HepG2 (cell line): Measurements from ENCODE around the gene SGPP2. TPM values are rescaled to one million over a fixed set of nuclear protein-coding genes. Genes with fewer than 3 reads are reported as not detected.

Source experiments
- ATAC-seq: fragments of 200-7000 bp; cut with Tn5 transposase; 3 replicates; pipeline ENCODE4 v1.9.1; 2020; ENCODE audit warnings: mild to moderate bottlenecking, moderate library complexity
- BruUV-seq: library from RNA; stranded (reverse); fragments of 400-500 nt; replicated peaks from 2 replicates; lab custom pipeline; 2021; lab: Mats Ljungman, UMichigan
- CTCF ChIA-PET: fragments of 300-600 bp; formaldehyde crosslinking; extraction: SDS; loops from one replicate; lab custom pipeline; 2021; ENCODE audit warnings: low total read pairs, inconsistent platforms, low intra/inter-chr PET ratio; lab: Yijun Ruan, JAX
- POLR2A ChIA-PET: fragments of 350-600 bp; sonication (Branson Sonifier 250); formaldehyde crosslinking; loops from one replicate; lab custom pipeline; 2020; ENCODE audit warnings: antibody characterized with exemption, inconsistent platforms; lab: Yijun Ruan, JAX
- DNase-seq: peaks from one replicate; pipeline ENCODE4 v3.0.0-alpha.2; 2015; ENCODE audit warnings: low spot score
- FAIRE-seq: peaks from 3 replicates; lab custom pipeline; 2011; peaks lifted over from hg19 to GRCh38; lab: Jason Lieb, UNC
- H2AFZ ChIP-seq: one replicate; pipeline ENCODE4 v1.6.1; 2011; ENCODE audit warnings: low read length, inconsistent platforms
- H3K27ac ChIP-seq: fragments of 300-600 bp; 3 replicates; pipeline ENCODE4 v1.8.0; 2011; ENCODE audit warnings: mixed run types, mild to moderate bottlenecking, mixed read lengths, low read length, inconsistent platforms; ENCODE audit not compliant: insufficient read depth; ENCODE audit errors: extremely low read length
- H3K27me3 ChIP-seq, 2 experiments: fragments of 200-600 bp in 1 of 2; 2 replicates in 1 of 2; 3 replicates in 1 of 2; pipeline versions ENCODE4 v1.6.0 to v1.8.0; 2011; ENCODE audit warnings: low read length in 2 of 2, mild to moderate bottlenecking in 2 of 2, moderate library complexity in 2 of 2, inconsistent platforms in 1 of 2; ENCODE audit not compliant: insufficient read depth in 2 of 2, control insufficient read depth in 1 of 2
- H3K36me3 ChIP-seq, 2 experiments: fragments of 200-600 bp in 1 of 2; replicated peaks in 1 of 2; 2 replicates in 1 of 2; 3 replicates in 1 of 2; pipeline versions ENCODE4 v1.5.1 to v1.8.0; 2011; ENCODE audit warnings: low read length in 2 of 2, inconsistent platforms in 1 of 2; ENCODE audit not compliant: insufficient read depth in 2 of 2, control insufficient read depth in 1 of 2
- H3K4me1 ChIP-seq: 2 replicates; pipeline ENCODE4 v1.5.1; 2012; ENCODE audit warnings: low read length, inconsistent platforms; ENCODE audit not compliant: insufficient read depth
- H3K4me2 ChIP-seq: 2 replicates; pipeline ENCODE4 v1.6.0; 2011; ENCODE audit warnings: low read depth, low read length, inconsistent platforms
- H3K4me3 ChIP-seq, 3 experiments: fragments of 200-600 bp in 1 of 3; sonication (generic), shearing (Covaris generic) in 1 of 3; replicated peaks in 1 of 3; 2 replicates each; pipeline ENCODE4 v1.5.1; 2011 to 2016; ENCODE audit warnings: low read length in 3 of 3, inconsistent platforms in 2 of 3, low read depth in 2 of 3, mild to moderate bottlenecking in 2 of 3, control low read depth in 1 of 3, mixed read lengths in 1 of 3; ENCODE audit not compliant: insufficient read depth in 1 of 3
- H3K79me2 ChIP-seq: one replicate; pipeline ENCODE4 v1.6.1; 2011; ENCODE audit warnings: low read length, inconsistent platforms; ENCODE audit not compliant: insufficient read depth
- H3K9ac ChIP-seq: 2 replicates; pipeline ENCODE4 v1.6.0; 2011; ENCODE audit warnings: mild to moderate bottlenecking, low read depth, low read length, inconsistent platforms; ENCODE audit not compliant: insufficient read depth
- H3K9me3 ChIP-seq: 2 replicates; pipeline ENCODE4 v1.5.1; 2012; ENCODE audit warnings: mild to moderate bottlenecking, low read length
- H4K20me1 ChIP-seq: 2 replicates; pipeline ENCODE4 v1.6.0; 2011; ENCODE audit warnings: inconsistent platforms, mild to moderate bottlenecking, low read length, moderate library complexity; ENCODE audit not compliant: insufficient read depth
- ELK4 ChIP-seq: sonication (generic); formaldehyde crosslinking; IDR thresholded peaks from 2 replicates; pipeline ENCODE4 v1.9.0; 2021; ENCODE audit warnings: missing genetic modification reagents, borderline replicate concordance
- FUBP1 ChIP-seq: sonication (generic); formaldehyde crosslinking; IDR thresholded peaks from 2 replicates; pipeline ENCODE4 v1.5.1; 2020; ENCODE audit warnings: missing genetic modification reagents, mild to moderate bottlenecking, borderline replicate concordance
- IRX3 ChIP-seq: sonication (generic); formaldehyde crosslinking; IDR thresholded peaks from 2 replicates; pipeline ENCODE4 v1.8.1; 2023; ENCODE audit warnings: mild to moderate bottlenecking, low read depth, missing genetic modification reagents, borderline replicate concordance
- TERF1 ChIP-seq: sonication (generic); formaldehyde crosslinking; IDR thresholded peaks from 2 replicates; pipeline ENCODE4 v1.8.0; 2022; ENCODE audit warnings: mild to moderate bottlenecking, missing genetic modification reagents, moderate library complexity
- THAP8 ChIP-seq: sonication (generic); formaldehyde crosslinking; IDR thresholded peaks from 2 replicates; pipeline ENCODE4 v1.5.1; 2020; ENCODE audit warnings: missing genetic modification reagents, mild to moderate bottlenecking, borderline replicate concordance
- TIGD3 ChIP-seq: sonication (generic); formaldehyde crosslinking; IDR thresholded peaks from 2 replicates; pipeline ENCODE4 v1.5.1; 2020; ENCODE audit warnings: mild to moderate bottlenecking, missing genetic modification reagents, borderline replicate concordance
- YEATS2 ChIP-seq: sonication (generic); formaldehyde crosslinking; IDR thresholded peaks from 2 replicates; pipeline ENCODE4 v1.4.0; 2020; ENCODE audit warnings: missing genetic modification reagents, borderline replicate concordance
- ZNF276 ChIP-seq: sonication (generic); formaldehyde crosslinking; IDR thresholded peaks from 2 replicates; pipeline ENCODE4 v1.4.0; 2020; ENCODE audit warnings: mild to moderate bottlenecking, low read depth, missing genetic modification reagents
- ZNF333 ChIP-seq: sonication (generic); formaldehyde crosslinking; IDR thresholded peaks from 2 replicates; pipeline ENCODE4 v1.4.0; 2020; ENCODE audit warnings: mild to moderate bottlenecking, missing genetic modification reagents, borderline replicate concordance
- ZNF431 ChIP-seq: sonication (generic); formaldehyde crosslinking; IDR thresholded peaks from 2 replicates; pipeline ENCODE4 v1.9.0; 2022; ENCODE audit warnings: missing genetic modification reagents, low read depth, mild to moderate bottlenecking, borderline replicate concordance
- ZNF564 ChIP-seq: sonication (generic); formaldehyde crosslinking; IDR thresholded peaks from 2 replicates; pipeline ENCODE4 v1.8.1; 2023; ENCODE audit warnings: mild to moderate bottlenecking, missing genetic modification reagents
- ZNF607 ChIP-seq: sonication (generic); formaldehyde crosslinking; IDR thresholded peaks from 2 replicates; pipeline ENCODE4 v1.5.1; 2020; ENCODE audit warnings: missing genetic modification reagents, mild to moderate bottlenecking, borderline replicate concordance
- ZNF749 ChIP-seq: sonication (generic); formaldehyde crosslinking; IDR thresholded peaks from 2 replicates; pipeline ENCODE4 v1.8.0; 2022; ENCODE audit warnings: mild to moderate bottlenecking, missing genetic modification reagents, moderate library complexity, borderline replicate concordance
- WGBS: methylation state at CpG from one replicate; pipeline ENCODE4 v1.1.6; 2017; ENCODE audit warnings: low lambda C conversion rate; 5-methylcytosine and 5-hydroxymethylcytosine counted together
- in situ Hi-C: cut with HindIII; loops from 2 replicates; pipeline ENCODE4 v1.10.0; 2017; ENCODE audit warnings: low pct_unique_long_range_greater_than_20kb; ENCODE audit not compliant: extremely low pct_ligation_motif_present
- intact Hi-C: fragments of 100-400 bp; cut with micrococcal nuclease; formaldehyde crosslinking; loops from one replicate; pipeline ENCODE4 v1.10.0; 2022; ENCODE audit not compliant: unreplicated experiment
- polyA plus RNA-seq, 8 experiments: library from polyadenylated mRNA; depleted of rRNA in 3 of 8; stranded (reverse) in 7 of 8; unstranded in 1 of 8; fragments of >200 nt; fragmentation: Illumina TruSeq in 4 of 8; extraction: Trizol in 4 of 8; gene quantifications; 2 replicates each; pipeline versions ENCODE4 v1.2.1 to v1.2.3, GENCODE V29; 2011 to 2016; ENCODE audit warnings: low read depth in 4 of 8, missing spikeins in 1 of 8, mixed read lengths in 1 of 8; ENCODE audit not compliant: insufficient read depth in 1 of 8
- total RNA-seq, 5 experiments: library from RNA; depleted of rRNA; stranded (reverse); fragments of >200 nt; fragmentation: Illumina TruSeq; extraction: Trizol; gene quantifications; 2 replicates each; pipeline ENCODE4 v1.2.3, GENCODE V29; 2016; ENCODE audit warnings: low read depth in 1 of 5

SGPP2 gene
- total and polyA plus RNA-seq, 2 of the 13 experiments (the other 11 are each of a cell fraction or from before 2014, with no cell fraction given), result not detected

GRCh38 chr2:222420508-222420907 is 3.8 kb upstream of the SGPP2 start (continued):
- TF ChIP-seq ZNF333, result no peak

GRCh38 chr2:222421626-222422025 is 2.7 kb upstream of the SGPP2 start:
- no peak for DNase-seq
- H3K4me1 ChIP-seq, result no peaks in the 10 kb centered on the region
- TF ChIP-seq ZNF276 (CRISPR knock-in tag) (no peak), ZNF564 (no peak), THAP8 (CRISPR knock-in tag) (no peak), ELK4 (CRISPR knock-in tag) (no peak), ZNF607 (CRISPR knock-in tag) (no peak), ZNF431 (CRISPR knock-in tag) (no peak), TERF1 (CRISPR knock-in tag) (no peak), TIGD3 (no peak), FUBP1 (CRISPR knock-in tag) (no peak), IRX3 (CRISPR knock-in tag) (no peak), YEATS2 (CRISPR knock-in tag) (no peak), ZNF749 (no peak)

More at GRCh38 chr2:222421626-222422025, 2.7 kb upstream of the SGPP2 start:
- ChIA-PET POLR2A (no interaction called here), CTCF (no interaction called here)
- Histone ChIP-seq H3K4me3 (no peak overlapping the region), H3K4me2 (no peak overlapping the region), H2AFZ (no peak overlapping the region), H3K9me3 (no peaks in the 10 kb centered on the region), H3K79me2 (no peaks in the 10 kb centered on the region), H3K27ac (no peak overlapping the region), H4K20me1 (no peaks in the 10 kb centered on the region), H3K9ac (no peak overlapping the region), H3K36me3 (no peaks in the 10 kb centered on the region), H3K27me3 (peaks cover 3 to 27% of the 10 kb centered on the region in 2 experiments; a peak in 4 of 5 replicates)
- intact Hi-C loops, result no loop called here
- WGBS, result 0% methylated on average over 1 of the region's 1 CpG
- no peak for FAIRE-seq
- ATAC-seq, result no peak
- BruUV-seq, result no TSS peak
- in situ Hi-C loops, result no loop called here
